ENCODE measurements around the gene JPH2. TPM values are rescaled to one million over a fixed set of nuclear protein-coding genes. Genes with fewer than 3 reads are reported as not detected.

The JPH2 gene
- total RNA-seq, 1 donor from 2014 or later, result 2.9 TPM

GRCh38 chr20:44065401-44066340, 121.3 kb downstream of the JPH2 start:
- TF ChIP-seq, protein P1, sequence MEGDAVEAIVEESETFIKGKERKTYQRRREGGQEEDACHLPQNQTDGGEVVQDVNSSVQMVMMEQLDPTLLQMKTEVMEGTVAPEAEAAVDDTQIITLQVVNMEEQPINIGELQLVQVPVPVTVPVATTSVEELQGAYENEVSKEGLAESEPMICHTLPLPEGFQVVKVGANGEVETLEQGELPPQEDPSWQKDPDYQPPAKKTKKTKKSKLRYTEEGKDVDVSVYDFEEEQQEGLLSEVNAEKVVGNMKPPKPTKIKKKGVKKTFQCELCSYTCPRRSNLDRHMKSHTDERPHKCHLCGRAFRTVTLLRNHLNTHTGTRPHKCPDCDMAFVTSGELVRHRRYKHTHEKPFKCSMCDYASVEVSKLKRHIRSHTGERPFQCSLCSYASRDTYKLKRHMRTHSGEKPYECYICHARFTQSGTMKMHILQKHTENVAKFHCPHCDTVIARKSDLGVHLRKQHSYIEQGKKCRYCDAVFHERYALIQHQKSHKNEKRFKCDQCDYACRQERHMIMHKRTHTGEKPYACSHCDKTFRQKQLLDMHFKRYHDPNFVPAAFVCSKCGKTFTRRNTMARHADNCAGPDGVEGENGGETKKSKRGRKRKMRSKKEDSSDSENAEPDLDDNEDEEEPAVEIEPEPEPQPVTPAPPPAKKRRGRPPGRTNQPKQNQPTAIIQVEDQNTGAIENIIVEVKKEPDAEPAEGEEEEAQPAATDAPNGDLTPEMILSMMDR (conservative IDR thresholded peaks at IDR 0.05; ENCODE audit: low read depth, low read length), result no peak
- DNase-seq (ENCODE audit: low read depth), result no peak
- no peak overlapping the region for H3K4me3 ChIP-seq (ENCODE audit: low read depth, low read length)

GRCh38 chr20:44064501-44065400, 122.2 kb downstream of the JPH2 start:
- DNase-seq (ENCODE audit: low read depth), result no peak
- H3K4me3 ChIP-seq (ENCODE audit: low read depth, low read length), result no peak overlapping the region
- TF ChIP-seq, protein P1 (conservative IDR thresholded peaks at IDR 0.05; ENCODE audit: low read depth, low read length), result no peak

Other genes with a start within 250 kb of the JPH2 start
- gene OSER1, start 23.6 kb upstream of the JPH2 start, total RNA-seq, result 24.1 and 41.1 TPM in 2 replicates
- gene GDAP1L1, start 60.1 kb upstream of the JPH2 start, total RNA-seq, result not detected in 2 replicates
- 1.4 and 3.2 TPM in 2 replicates for gene FITM2, start 124.0 kb upstream of the JPH2 start, total RNA-seq
- gene R3HDML, start 149.9 kb upstream of the JPH2 start, total RNA-seq, result not detected in 2 replicates
- gene HNF4A, start 168.5 kb upstream of the JPH2 start, total RNA-seq, result not detected in 2 replicates